ENCODE data around the gene CCDC14. TPM values are rescaled to one million over a fixed set of nuclear protein-coding genes. Genes with fewer than 3 reads are reported as not detected.

The CCDC14 gene
- total and polyA plus RNA-seq, 2 experiments from 2014 or later, result 52.5 to 113 TPM

- H3K4me3 ChIP-seq, result no peak overlapping the region
- DNase-seq (ENCODE audit: low spot score) (no peak), ATAC-seq (no peak)
- H3K9me3 Mint-ChIP-seq, result peaks cover 4% of the 10 kb centered on the region; the same call in 2 of the 3 replicates
- H4K20me1 ChIP-seq (replicated peaks; ENCODE audit: insufficient read depth), result no peaks in the 10 kb centered on the region
- H3K27me3 ChIP-seq (ENCODE audit: insufficient read depth), result no peaks in the 10 kb centered on the region
- H3K79me2 ChIP-seq (replicated peaks; ENCODE audit: insufficient read depth), result peaks cover 3% of the 10 kb centered on the region; the same call in 1 of the 2 replicates
- peaks cover 13% of the 10 kb centered on the region for H3K36me3 Mint-ChIP-seq (ENCODE audit: low read depth)
- H3K9me2 ChIP-seq (ENCODE audit: insufficient read depth), result peaks cover 19% of the 10 kb centered on the region
- H3F3A ChIP-seq (replicated peaks; ENCODE audit: low read depth), result no peaks in the 10 kb centered on the region
- H3K4me3 Mint-ChIP-seq, result no peak overlapping the region
- H3K4me2 ChIP-seq, result no peak overlapping the region
- no peaks in the 10 kb centered on the region for H3K36me3 ChIP-seq (ENCODE audit: insufficient read depth)
- H2AFZ ChIP-seq, result no peak overlapping the region
- H3K4me1 ChIP-seq (ENCODE audit: insufficient read depth), result no peaks in the 10 kb centered on the region
- no peak overlapping the region for H3K27ac ChIP-seq (ENCODE audit: low read depth)
- H3K27me3 Mint-ChIP-seq (ENCODE audit: insufficient read depth, low read depth, poor library complexity), result peaks cover 3% of the 10 kb centered on the region
- TF ChIP-seq ZNF114 (CRISPR knock-in tag; IDR thresholded peaks at IDR 0.05) (no peak), JUNB (IDR thresholded peaks at IDR 0.05; ENCODE audit: unreplicated experiment) (no peak), POLR2AphosphoS5 (IDR thresholded peaks at IDR 0.05; ENCODE audit: low read depth) (no peak), CTCF (conservative IDR thresholded peaks at IDR 0.05; ENCODE audit: low read depth in 2 of 2) (no peak), EZH2 (IDR thresholded peaks at IDR 0.05; ENCODE audit: low read depth, unreplicated experiment) (no peak), ETS1 (IDR thresholded peaks at IDR 0.05) (no peak), STAT1 (IDR thresholded peaks at IDR 0.05; ENCODE audit: unreplicated experiment) (no peak), ZNF462 (CRISPR knock-in tag; IDR thresholded peaks at IDR 0.05) (no peak), REST (IDR thresholded peaks at IDR 0.05; ENCODE audit: unreplicated experiment) (no peak), ZNF331 (CRISPR knock-in tag; IDR thresholded peaks at IDR 0.05; ENCODE audit: low read depth) (no peak), NANOG (IDR thresholded peaks at IDR 0.05; ENCODE audit: borderline replicate concordance) (no peak), EZH2phosphoT487 (IDR thresholded peaks at IDR 0.05; ENCODE audit: unreplicated experiment) (no peak), CREB1 (CRISPR knock-in tag; IDR thresholded peaks at IDR 0.05; ENCODE audit: low read depth) (no peak)
- H3K4me1 Mint-ChIP-seq, result peaks cover 15% of the 10 kb centered on the region
- no peak overlapping the region for H3K27ac Mint-ChIP-seq
Observed at GRCh38 chr3:123869165-123869564, 91.9 kb downstream of the CCDC14 start.
